ENCODE data around the gene MSANTD7.
"Not testable (repeated sequence)": the region's sequence is repeated elsewhere in the genome, so short reads cannot be mapped to it uniquely, and the experiment has no call there.

The MSANTD7 gene

DNA sequence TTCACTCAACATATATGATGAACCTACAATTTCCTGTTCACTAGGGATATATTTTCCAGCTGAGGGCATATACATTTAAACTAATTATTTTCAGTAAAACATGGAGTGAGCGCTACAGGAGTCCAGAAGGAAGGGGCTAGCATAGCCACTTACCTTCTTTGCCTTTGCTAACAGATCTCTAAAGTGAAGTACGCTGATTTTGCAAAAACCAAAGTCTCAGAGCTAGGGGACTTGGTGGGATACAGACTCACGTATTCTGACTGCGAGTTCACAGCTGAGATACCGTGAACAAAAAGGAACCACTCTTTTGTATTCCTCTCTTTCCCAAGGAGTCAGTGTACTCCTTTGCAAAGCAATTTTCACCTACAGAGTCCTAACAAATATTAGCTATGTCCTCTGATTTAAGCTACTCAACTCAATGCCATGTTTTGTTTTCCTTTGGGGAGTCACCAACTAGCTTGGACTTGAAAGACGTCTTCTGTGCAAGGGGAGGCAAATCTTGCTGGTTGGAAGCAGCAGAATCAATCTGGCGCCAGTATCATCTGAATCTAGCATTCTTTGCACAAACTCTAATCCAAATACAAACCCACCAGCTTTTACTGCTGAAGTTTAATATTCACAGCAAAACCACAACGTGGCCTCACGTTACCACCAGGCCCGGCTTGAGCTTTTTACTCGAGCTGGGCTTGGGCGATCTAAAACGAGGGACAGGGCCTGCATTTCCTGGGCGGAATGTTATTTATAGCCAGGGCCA lies 926 bp upstream of the MSANTD7 start:
- no peak for DNase-seq (ENCODE audit: low read depth, low spot score)

- peak; percentile 78 for DNase-seq (ENCODE audit: low read depth, low spot score)
These were observed 637 bp downstream of the MSANTD7 start for GRCh38 chr10:14838582-14839304.

DNA sequence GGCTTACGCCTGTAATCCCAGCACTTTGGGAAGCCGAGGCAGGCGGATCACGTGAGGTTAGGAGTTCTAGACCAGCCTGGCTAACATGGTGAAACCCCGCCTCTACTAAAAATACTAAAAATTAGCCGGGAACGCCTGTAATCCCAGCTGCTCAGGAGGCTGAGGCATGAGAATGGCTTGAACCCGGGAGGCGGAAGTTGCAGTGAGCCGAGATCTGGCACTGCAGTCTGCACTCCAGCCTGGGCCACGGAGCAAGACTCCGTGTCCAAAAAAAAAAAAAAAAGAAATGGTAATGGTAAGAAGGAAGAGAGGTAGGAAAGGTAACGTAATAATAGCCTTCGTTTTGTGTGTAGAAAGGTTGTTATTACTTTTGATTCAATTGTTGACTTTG lies 1.2 kb downstream of the MSANTD7 start:
- no peak for DNase-seq (ENCODE audit: low read depth, low spot score)

- DNase-seq (ENCODE audit: low read depth, low spot score), result no peak
These were observed 2.1 kb downstream of the MSANTD7 start for GRCh38 chr10:14840178-14840577.

- DNase-seq (ENCODE audit: low read depth, low spot score), result no peak
These were observed 5.4 kb downstream of the MSANTD7 start for GRCh38 chr10:14843327-14843988.

DNA sequence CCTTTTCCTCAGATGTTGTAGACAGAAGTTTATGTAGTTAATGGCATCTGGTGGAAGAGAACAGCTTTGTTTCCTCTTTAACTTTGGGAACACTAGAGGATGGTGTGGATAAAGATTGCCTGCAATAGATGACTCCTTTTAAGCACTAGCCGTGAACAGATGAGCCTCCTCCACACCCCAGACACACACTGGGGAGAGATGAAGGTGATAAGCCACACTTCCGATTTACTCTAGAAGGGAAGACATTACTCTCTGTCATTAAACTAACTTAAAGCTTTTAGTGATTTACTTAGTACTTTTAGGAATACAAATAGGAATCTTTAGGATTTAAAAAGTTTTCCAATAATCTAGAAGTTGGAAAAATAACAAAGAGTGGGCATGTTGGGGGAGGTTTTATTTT lies 6.8 kb downstream of the MSANTD7 start:
- no peak for DNase-seq (ENCODE audit: low read depth, low spot score)

DNA sequence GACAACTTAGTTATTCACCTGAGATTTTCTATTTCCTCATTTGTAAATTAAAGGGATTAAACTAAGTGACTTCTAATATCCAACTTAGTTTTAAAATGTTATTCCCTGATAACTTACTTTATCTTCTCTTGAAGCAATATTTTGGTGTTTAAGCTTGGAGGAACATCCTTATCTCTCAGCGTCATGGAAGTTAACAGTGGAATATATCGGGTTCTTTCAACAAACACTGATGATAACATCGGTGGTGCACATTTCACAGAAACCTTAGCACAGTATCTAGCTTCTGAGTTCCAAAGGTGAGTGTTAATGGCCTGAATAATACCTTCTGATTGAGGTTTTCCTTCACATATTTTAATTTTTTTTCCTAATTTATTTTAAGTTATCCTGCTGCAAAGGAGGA lies 14.1 kb downstream of the MSANTD7 start:
- DNase-seq (ENCODE audit: low read depth, low spot score), result no peak

- DNase-seq (ENCODE audit: low read depth, low spot score), result no peak
These were observed 17.3 kb downstream of the MSANTD7 start for GRCh38 chr10:14855453-14855852.

- DNase-seq (ENCODE audit: low read depth, low spot score), result no peak
These were observed 20.3 kb downstream of the MSANTD7 start for GRCh38 chr10:14858338-14858960.

DNA sequence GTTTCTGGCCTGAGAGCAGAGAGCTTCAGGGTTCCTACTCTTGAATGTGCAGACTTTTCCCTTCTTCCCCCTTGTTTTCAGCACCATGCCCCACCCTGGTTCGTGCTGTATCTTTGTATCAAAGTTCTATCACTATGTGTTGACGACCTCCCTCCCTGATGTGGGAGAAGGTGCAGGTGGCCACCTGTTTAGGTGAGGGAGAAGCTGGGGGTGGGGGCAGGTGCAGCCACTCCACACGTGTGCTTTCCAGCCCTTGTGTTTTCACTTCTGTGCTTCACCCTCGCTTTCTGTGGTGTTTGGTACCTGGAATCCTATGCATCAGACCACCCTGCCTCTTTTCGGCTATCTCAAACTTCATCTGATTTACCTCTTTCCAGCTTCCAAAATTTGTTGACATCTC lies 20.9 kb downstream of the MSANTD7 start:
- no peak for DNase-seq (ENCODE audit: low read depth, low spot score)

DNA sequence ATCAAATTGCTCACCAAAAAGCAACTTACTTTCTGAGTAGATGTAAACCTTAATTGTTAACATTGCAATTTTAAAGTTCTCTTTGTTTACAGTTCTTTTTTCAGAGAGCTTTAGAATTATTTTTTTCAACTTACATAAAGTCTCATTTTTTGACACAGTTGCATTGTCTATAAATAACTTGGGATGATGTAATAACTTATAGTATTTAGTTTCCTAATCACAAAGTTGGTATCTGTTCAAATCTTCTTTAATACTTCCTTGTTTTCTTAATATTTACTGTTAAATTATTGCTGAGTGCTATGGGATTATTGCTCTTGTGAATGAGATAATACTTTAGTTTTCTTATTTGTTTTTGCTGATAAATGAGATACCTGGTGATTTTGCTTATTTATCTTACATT lies 21.7 kb downstream of the MSANTD7 start:
- DNase-seq (ENCODE audit: low read depth, low spot score), result no peak

GRCh38 chr10:14860791-14861190 lies 22.7 kb downstream of the MSANTD7 start:
- DNase-seq (ENCODE audit: low read depth, low spot score), result no peak

- DNase-seq (ENCODE audit: low read depth, low spot score), result not testable (repeated sequence)
These were observed 26.4 kb downstream of the MSANTD7 start for GRCh38 chr10:14864466-14864865.

GRCh38 chr10:14864871-14865270 lies 26.8 kb downstream of the MSANTD7 start:
- not testable (repeated sequence) for DNase-seq (ENCODE audit: low read depth, low spot score)

DNA sequence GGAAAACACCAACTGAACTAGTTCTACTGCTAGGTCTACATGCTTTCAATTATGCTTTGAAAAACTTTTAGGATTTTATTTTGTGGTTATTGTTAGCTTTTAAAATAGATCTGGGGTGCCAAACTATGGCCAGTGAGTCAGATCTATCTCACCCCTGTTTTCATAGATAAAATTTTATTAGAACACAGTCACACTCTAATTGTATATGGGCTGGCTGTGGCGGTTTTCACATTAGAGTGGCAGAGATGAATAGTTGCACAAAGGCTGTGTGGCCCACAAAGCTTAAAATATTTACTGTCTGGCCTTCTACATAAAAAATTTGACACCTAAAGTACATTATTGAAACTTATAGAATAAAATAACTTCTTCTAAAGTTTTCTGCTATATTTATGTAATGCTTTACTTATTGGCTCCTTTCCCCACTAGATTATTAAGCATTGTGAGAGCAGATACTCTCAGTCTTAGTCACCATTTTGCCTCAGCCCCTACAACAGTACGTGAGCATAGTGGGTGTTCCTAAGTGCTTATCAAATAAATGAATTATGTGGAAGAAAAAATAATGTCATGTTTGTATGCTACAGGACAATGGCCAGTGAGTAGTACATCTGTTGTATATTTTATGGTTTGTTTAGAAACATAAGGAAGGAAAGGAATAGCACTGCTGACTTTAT lies 35.1 kb downstream of the MSANTD7 start:
- DNase-seq (ENCODE audit: low read depth, low spot score), result no peak

DNA sequence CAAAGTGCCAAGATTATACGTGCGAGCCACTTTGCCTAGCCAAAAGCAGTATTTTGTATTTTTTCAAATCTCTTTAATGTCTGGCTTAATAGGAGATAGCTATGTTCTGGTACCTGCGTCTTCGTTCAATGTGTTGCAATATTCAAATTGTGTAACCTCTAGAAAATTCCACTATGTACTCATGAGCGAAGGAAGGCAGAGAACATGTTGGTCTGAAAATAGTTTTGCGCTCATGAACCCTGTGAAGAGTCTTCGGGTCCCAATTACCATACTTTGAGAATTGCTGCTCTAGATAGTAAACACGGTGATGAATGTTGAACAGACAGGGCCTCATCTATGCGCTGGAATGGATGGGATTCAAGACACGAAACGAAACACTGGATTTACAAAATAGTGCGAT lies 37.8 kb downstream of the MSANTD7 start:
- DNase-seq (ENCODE audit: low read depth, low spot score), result no peak

GRCh38 chr10:14876764-14877163 lies 38.7 kb downstream of the MSANTD7 start:
- DNase-seq (ENCODE audit: low read depth, low spot score), result no peak

DNA sequence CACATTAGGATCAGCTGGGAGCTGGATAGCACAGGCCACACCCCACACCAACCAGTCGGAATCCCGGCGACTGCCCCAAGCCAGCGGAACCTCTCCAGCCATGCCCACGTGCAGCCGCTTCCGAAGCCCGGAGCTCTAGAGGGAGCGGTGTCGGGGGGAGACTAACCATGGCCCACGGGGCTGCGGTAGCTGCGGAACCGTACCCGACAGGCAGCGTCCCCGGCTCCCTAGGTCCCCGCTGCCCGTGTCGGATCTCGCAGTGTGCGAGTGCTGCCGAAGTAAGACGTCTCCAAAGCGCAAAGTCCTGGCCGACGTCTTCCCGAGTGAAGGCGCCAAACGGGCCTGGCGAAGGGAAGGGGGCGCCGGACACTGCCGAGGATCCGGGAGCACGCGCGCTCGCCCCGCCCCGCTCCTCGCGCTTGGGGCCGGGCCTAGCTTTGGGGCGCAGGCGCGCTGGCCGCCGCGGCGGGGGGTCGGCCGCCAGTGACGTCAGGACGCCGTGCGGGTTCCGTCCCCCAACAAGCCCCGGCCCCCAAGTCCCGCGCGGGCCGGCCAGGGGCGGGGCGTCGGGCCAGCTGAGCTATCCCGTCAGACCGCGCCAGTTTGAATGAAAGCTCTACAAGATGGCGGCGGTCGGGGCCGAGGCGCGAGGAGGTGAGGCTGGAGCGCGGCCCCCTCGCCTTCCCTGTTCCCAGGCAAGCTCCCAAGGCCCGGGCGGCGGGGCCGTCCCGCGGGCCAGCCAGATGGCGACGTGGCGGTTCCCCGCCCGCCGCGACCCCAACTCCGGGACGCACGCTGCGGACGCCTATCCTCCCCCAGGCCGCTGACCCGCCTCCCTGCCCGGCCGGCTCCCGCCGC lies 40.4 kb downstream of the MSANTD7 start, which contains the start of gene SUV39H2:
SUV39H2 (plus strand) TSS at position 601 of the 858 bp plus-strand sequence; CDS start at position 624, 23 bp downstream.
- peak; percentile 96 for DNase-seq (ENCODE audit: low read depth, low spot score)

DNA sequence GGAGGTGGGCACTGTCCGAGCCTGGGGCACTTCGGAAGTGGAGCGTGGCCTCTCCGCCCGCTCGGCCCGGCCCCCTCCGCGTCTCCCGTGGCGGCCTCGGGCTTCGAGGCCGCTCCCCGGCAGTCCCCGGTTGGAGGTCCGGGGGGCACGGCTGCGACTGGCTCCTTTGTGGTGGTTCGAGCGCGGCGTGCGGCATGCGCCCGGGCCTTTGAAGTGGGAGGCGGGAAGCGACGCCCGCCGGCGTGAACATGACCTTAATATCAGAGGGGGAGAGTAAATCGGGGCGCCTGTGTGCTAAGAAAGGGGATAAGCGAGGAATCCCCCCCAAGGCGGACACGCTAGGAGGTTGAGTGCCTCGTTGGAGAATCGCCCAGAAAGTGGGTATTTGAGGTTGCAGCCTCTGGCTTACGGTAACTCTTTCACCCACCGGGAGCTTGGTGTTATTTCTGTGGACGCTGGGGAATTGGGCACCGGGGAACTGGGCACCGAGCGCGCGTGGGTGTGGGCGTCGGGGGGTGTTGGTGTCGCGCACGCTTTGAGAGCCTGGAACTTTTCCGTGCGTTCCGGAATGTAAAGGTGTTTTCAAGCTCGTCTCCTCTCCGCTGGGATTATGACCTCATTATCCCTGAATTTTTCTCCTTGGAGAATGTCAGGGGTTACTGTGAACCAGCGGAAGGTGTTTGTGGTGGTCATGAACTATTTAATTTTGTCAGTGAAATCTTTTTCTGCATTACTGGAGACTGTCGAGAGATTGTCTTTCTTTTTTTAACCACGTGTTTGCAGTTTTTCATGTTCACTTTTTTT lies 41.2 kb downstream of the MSANTD7 start:
- DNase-seq (ENCODE audit: low read depth, low spot score), result no peak

- DNase-seq (ENCODE audit: low read depth, low spot score), result no peak
These were observed 41.8 kb downstream of the MSANTD7 start for GRCh38 chr10:14879928-14880193.
